Mucosa of rectum (tissue), 2 donors: ENCODE results near the gene PYY.
"Not testable (repeated sequence)": the region's sequence is repeated elsewhere in the genome, so short reads cannot be mapped to it uniquely, and the experiment has no call there.

ENCODE experiments used
- H3K27ac ChIP-seq, 2 donors: one replicate each; pipeline ENCODE4 v1.7.0; 2013; ENCODE audit warnings: inconsistent platforms in 2 of 2, low read depth in 2 of 2, low read length in 2 of 2
- H3K27me3 ChIP-seq, 2 donors: one replicate each; pipeline ENCODE4 v1.7.0; 2013; ENCODE audit warnings: low read length in 2 of 2; ENCODE audit not compliant: control insufficient read depth in 2 of 2, insufficient read depth in 2 of 2
- H3K36me3 ChIP-seq, 2 donors: one replicate each; pipeline ENCODE4 v1.7.0; 2013; ENCODE audit warnings: low read length in 2 of 2; ENCODE audit not compliant: control insufficient read depth in 2 of 2, insufficient read depth in 2 of 2
- H3K4me1 ChIP-seq, 2 donors: one replicate each; pipeline ENCODE4 v1.7.0; 2013; ENCODE audit warnings: low read length in 2 of 2, mild to moderate bottlenecking in 1 of 2; ENCODE audit not compliant: control insufficient read depth in 2 of 2, insufficient read depth in 2 of 2
- H3K4me3 ChIP-seq, 2 donors: one replicate each; pipeline ENCODE4 v1.7.0; 2013; ENCODE audit warnings: low read length in 2 of 2
- H3K9ac ChIP-seq, 2 donors: one replicate each; pipeline ENCODE4 v1.7.0; 2013; ENCODE audit warnings: low read length in 2 of 2, low read depth in 1 of 2, mild to moderate bottlenecking in 1 of 2
- H3K9me3 ChIP-seq, 2 donors: one replicate each; pipeline ENCODE4 v1.7.0; 2013; ENCODE audit warnings: low read length in 2 of 2; ENCODE audit not compliant: control insufficient read depth in 2 of 2
- donor health status: healthy.
- donor health status: Normal muscosa, but diverticular disease.

The PYY gene

DNA sequence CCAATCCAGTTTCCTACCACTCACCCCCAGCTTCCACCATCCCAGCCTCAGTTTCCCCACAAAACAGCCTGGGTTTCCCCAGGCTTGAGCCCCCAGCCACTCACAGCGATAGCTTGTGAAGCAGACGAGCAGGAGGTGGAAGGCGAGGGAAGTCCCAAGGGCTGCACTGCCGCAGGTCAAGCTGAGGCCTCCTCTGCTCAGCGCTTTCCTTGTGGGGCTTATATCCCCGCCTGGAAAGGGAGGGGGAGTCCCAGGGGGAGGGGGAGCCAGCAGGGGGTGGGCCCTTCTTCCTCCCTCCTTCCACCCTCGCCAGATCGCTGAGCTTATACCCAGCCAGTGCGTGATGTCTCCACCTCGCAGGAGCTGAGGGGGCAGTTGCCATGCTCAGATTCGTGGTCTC is at the start of gene PYY:
Gene PYY, minus strand, starts transcription at position 195 of the 400 bp plus-strand sequence. CDS start 457 bp downstream, outside the sequence.
- peaks cover 31 to 38% of the 10 kb centered on the region in 2 donors for H3K27me3 ChIP-seq
- H3K4me3 ChIP-seq, result no peak within 1 kb of the TSS

GRCh38 chr17:44002141-44002848 is 48.6 kb upstream of the PYY start:
- H3K27me3 ChIP-seq, result peaks cover 15 to 22% of the 10 kb centered on the region in 2 donors
- peaks cover 19 to 23% of the 10 kb centered on the region in 2 donors for H3K4me1 ChIP-seq
- no peaks in the 10 kb centered on the region for H3K36me3 ChIP-seq
- no peak overlapping the region for H3K9ac ChIP-seq
- no peak overlapping the region for H3K27ac ChIP-seq
- H3K4me3 ChIP-seq, result no peak overlapping the region
- no peaks in the 10 kb centered on the region for H3K9me3 ChIP-seq

More for the DNA sequence above, at the start of gene PYY:
- no peak within 1 kb of the TSS for H3K27ac ChIP-seq
- no peaks in the 10 kb centered on the region for H3K9me3 ChIP-seq
- no peaks in the 10 kb centered on the region for H3K36me3 ChIP-seq
- peaks cover 0 to 2% of the 10 kb centered on the region in 2 donors for H3K4me1 ChIP-seq
- no peak within 1 kb of the TSS for H3K9ac ChIP-seq

DNA sequence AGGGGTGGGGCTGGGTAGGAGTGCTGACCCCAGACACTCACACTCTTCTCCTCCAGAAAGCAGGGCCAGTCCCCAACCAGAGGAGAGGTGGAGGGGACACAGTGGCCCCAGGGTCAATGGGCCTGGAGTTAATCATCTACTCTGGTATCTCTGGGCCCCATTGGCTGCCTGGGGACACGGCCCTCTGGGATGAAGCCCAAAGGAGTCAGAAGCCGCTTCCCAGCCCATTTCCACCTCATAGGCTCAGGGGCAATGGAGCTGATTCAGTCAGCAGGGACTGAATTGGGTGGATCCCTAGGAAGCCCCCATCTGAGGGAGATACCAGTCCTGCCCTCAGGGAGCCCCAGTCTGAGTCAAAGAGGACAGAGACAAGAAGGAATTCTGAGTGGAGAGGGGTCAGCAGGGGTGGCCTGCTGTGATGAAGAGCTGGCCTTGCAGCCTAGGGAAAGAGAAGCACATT is 47.8 kb upstream of the PYY start:
- H3K4me3 ChIP-seq, result no peak overlapping the region
- no peaks in the 10 kb centered on the region for H3K9me3 ChIP-seq
- no peak overlapping the region for H3K9ac ChIP-seq
- H3K27me3 ChIP-seq, result peaks cover 15 to 22% of the 10 kb centered on the region in 2 donors
- no peak overlapping the region for H3K27ac ChIP-seq
- no peaks in the 10 kb centered on the region for H3K36me3 ChIP-seq
- peaks cover 14 to 18% of the 10 kb centered on the region in 2 donors for H3K4me1 ChIP-seq

GRCh38 chr17:44000871-44001460 is 47.2 kb upstream of the PYY start:
- Histone ChIP-seq H3K27me3 (peaks cover 15 to 22% of the 10 kb centered on the region in 2 donors), H3K27ac (no peak overlapping the region), H3K9me3 (no peaks in the 10 kb centered on the region), H3K4me3 (no peak overlapping the region), H3K36me3 (no peaks in the 10 kb centered on the region), H3K9ac (no peak overlapping the region), H3K4me1 (peaks cover 9 to 13% of the 10 kb centered on the region in 2 donors)

GRCh38 chr17:44000141-44000860 is 46.6 kb upstream of the PYY start:
- no peak overlapping the region for H3K27ac ChIP-seq
- no peak overlapping the region for H3K4me3 ChIP-seq
- peaks cover 5 to 7% of the 10 kb centered on the region in 2 donors for H3K4me1 ChIP-seq
- H3K36me3 ChIP-seq, result no peaks in the 10 kb centered on the region
- no peaks in the 10 kb centered on the region for H3K9me3 ChIP-seq
- H3K9ac ChIP-seq, result no peak overlapping the region
- H3K27me3 ChIP-seq, result peaks cover 14 to 18% of the 10 kb centered on the region in 2 donors

DNA sequence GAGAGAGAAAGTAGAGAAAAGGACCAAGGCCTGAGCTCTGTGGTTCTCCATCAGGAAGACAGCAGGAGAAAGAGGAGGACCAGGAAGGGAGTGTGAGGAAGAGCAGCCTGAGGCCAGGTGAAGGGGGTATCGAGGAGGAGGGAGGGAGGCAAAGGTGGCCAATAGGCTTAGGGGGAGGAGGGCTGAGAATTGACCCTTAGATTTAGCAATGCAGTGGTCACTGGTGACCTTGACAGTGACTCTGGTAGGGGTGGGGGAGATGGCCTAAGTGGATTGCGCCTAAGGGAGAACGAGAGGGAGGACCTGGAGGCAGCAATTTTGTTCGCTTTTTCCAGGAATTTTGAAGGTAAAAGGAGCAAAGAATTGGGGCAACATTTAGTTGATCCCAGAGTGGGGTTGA is 45.3 kb upstream of the PYY start:
- Histone ChIP-seq H3K4me3 (no peak overlapping the region), H3K4me1 (peaks cover 2 to 3% of the 10 kb centered on the region in 2 donors), H3K27me3 (peaks cover 18 to 20% of the 10 kb centered on the region in 2 donors), H3K27ac (no peak overlapping the region), H3K9me3 (no peaks in the 10 kb centered on the region), H3K9ac (no peak overlapping the region), H3K36me3 (no peaks in the 10 kb centered on the region)

DNA sequence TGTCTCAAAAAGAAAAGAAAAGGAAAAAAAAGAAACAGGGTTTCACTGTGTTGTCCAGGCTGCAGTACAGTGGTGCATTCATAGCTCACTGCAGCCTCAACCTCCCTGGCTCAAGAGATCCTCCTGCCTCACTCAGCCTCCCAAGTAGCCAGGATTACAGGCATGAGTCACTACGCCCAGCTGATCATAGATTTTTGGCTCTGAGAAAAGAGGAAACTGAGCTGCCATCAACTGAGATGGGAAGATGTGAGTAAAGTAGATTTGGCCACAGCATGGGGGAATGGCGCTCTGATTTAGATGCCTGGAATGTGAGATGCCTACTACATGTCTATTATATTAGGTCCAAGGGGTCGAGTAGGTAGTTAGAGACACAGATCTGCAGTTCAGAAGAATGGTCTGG is 44.8 kb upstream of the PYY start:
- Histone ChIP-seq H3K4me3 (no peak overlapping the region), H3K36me3 (no peaks in the 10 kb centered on the region), H3K9me3 (no peaks in the 10 kb centered on the region), H3K4me1 (peaks cover 2 to 3% of the 10 kb centered on the region in 2 donors), H3K27ac (no peak overlapping the region), H3K27me3 (peaks cover 18% of the 10 kb centered on the region in 2 donors), H3K9ac (no peak overlapping the region)

- peaks cover 13 to 17% of the 10 kb centered on the region in 2 donors for H3K27me3 ChIP-seq
- not testable (repeated sequence) for H3K4me3 ChIP-seq, H3K9ac ChIP-seq, H3K36me3 ChIP-seq, H3K9me3 ChIP-seq, H3K4me1 ChIP-seq, H3K27ac ChIP-seq
Measured at GRCh38 chr17:43997180-43997579, 43.4 kb upstream of the PYY start.

DNA sequence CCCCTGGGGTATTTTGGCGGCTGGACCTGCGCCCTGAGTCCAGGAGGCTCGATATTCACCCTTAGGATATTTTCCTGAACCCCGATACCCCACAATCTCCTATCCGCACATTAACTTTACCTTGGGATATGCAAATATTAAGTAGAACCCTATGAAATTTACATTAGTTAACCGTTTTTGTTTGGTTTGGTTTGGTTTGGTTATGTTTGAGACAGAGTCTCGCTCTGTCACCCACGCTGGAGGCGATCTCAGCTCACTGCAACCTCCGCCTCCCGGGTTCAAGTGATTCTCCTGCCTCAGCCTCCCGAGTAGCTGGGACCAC is 41.4 kb upstream of the PYY start:
- no peak overlapping the region for H3K27ac ChIP-seq
- no peaks in the 10 kb centered on the region for H3K9me3 ChIP-seq
- H3K27me3 ChIP-seq, result peaks cover 12 to 14% of the 10 kb centered on the region in 2 donors
- H3K4me3 ChIP-seq, result no peak overlapping the region
- H3K4me1 ChIP-seq, result peaks cover 2 to 3% of the 10 kb centered on the region in 2 donors
- no peak overlapping the region for H3K9ac ChIP-seq
- H3K36me3 ChIP-seq, result no peaks in the 10 kb centered on the region
